HG03460 (cell line): ENCODE measurements around the gene KRTAP5-3.

Source experiments
- ATAC-seq: cut with Tn5 transposase; IDR thresholded peaks from one replicate; pipeline ENCODE4 v1.9.1; 2021; ENCODE audit not compliant: unreplicated experiment

The KRTAP5-3 gene

GRCh38 chr11:1566381-1567051 is 41.7 kb downstream of the KRTAP5-3 start:
- no peak for ATAC-seq

DNA sequence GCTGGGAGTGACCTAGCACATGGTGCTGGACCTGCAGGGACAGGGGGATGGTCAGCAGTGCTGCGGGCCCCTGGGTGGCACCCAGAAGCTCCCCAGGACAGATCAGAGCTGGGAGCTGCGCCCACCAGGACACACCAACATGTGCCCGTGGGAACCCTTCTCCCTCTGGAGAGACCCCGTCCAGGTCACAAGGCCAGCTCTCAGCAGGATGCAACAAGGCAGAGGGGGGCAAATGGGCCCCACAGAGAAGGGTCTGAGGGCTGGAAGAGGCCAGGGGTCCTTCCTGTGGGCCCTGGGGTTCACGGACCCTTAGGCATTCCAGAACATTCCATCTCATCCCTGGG is 42.4 kb downstream of the KRTAP5-3 start:
- ATAC-seq, result no peak

DNA sequence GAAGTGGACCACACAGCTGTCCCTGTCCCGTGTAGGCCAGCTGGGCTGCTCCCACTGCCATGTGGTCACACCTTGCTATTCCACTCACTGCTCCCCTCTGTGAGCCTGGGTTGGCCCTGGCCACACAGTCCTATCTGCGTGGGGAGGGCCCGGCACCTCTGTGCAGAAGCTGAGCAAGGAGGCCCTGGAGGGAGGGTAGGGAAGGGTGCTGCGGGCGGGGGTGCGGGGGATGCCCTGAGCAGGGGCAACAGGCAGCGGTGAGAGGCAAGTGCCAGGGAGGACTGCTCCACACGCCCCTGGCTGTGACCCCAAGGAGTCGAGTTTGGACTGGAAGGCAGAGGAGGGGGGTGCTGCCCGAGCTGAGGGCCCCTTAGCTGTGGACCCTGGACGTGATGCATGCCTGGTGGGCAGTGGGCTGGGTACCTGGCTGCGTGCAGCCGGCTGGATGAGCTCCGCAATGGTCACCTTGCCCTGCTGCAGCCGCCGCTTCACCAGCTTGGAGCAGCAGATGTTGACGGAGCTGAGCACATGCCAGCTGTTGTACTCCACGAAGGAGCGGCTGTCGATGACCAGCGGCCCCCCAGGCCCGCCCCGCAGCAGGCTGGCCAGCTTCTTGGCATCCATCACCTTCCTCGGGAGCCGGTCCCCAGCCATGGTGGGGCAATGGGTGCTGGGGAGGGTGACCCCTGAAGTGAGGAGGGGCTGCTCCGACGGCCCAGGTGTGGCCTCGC is 42.9 kb downstream of the KRTAP5-3 start:
- no peak for ATAC-seq

DNA sequence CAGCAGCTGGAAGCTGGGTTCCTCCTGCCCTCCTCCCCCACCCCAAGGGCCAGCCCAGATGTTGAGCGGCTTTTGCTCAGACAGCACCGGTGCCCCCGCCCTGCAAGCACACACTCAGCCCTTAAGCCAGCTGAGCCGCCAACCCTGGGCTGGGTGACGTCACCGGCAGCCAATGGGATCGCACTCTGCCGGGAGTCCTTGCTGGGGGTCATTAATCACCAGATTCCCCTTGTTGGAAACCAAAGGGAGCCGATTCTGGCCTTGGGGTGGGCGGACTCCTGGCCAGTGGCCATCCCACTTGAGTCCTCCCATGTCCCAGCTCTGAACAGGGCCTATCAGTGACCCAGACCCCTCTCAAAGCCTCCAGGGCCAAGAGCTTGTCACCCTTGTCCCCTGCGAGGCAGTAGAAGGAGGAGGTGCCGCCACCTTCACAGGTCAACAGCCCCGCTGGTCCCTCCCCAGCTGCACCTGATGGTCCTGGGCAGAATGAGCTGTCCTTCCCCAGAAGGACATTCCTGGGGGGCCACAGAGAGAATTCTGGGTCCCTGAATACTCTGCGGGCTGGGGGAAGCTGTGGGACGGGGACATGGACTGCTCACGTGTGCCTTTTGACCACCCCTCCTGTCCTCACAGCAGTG is 43.6 kb downstream of the KRTAP5-3 start:
- ATAC-seq, result no peak

GRCh38 chr11:1563697-1564534 is 44.3 kb downstream of the KRTAP5-3 start:
- no peak for ATAC-seq

DNA sequence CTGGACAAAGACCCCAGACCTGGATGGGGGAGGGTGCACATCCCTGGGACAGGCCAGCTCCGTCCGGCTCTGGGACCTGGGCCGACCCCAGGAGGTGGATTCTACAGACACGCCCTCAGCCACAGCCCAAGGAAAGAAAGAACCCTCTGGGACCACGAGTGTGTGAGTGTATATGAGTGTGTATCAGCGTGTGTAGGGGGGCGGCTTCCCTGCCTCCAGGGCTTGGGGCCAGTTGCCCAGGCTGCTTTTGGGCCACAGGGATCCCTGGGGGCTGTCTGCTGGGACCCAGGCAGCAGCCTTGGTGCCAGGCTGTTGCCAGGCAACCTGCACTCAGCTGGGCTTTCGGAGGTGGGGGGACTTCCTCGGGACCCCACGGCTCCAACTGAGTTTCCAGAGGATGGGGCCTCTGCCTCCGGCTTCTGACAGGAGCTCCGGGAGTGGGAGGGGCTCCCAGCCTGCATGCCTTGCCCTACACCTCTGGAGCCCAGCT is 45.1 kb downstream of the KRTAP5-3 start:
- no peak for ATAC-seq

DNA sequence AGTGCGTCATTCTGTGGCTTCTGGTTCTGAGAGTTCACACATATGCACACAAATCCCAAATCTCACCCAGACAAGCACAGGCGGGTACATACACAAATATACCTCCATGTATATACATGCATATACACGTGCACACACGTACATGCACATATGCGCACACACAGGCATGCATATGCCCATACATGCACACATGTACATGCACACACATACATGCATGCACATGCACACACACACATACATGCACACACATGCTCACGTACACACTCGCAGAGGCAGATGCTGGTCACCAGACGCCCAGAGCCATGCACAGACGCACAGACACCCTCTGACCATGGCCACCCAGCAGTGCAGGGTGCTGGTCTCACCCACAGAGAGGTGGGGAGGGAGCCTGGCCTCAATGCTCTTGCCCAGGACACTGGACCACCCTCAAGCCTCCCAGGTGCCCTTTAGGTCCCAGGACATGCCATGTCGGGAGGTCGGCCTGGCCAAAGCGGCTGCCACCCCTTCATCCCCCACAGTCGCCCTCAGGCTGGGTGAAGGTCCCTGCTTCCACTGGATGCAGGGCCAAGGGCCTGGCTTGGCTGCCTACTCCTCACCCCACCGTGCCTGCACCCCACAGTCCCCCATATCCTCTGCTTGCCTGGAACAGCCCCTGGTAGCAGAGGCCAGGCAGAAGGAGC is 45.7 kb downstream of the KRTAP5-3 start:
- ATAC-seq, result no peak

GRCh38 chr11:1561955-1562354 is 46.3 kb downstream of the KRTAP5-3 start:
- no peak for ATAC-seq

DNA sequence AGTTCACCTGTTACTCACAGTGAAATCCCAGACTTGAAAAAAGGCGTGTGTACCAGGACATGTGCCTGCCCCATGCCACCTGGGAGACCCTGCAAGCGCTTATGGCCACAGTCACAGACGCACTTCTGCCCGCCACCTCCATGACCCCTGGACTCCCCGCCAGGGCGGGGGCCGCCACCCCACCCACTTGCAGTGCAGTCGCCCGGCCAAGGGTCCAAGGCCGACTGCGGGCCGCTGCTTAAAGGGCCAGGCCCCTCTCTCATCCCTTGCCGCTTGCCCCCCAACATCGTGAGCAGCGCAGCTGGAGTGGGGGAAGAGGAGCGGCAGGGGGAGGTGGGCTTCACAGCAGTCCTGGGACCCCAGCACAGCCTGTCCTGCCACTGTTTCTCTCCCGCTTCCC is 47.0 kb downstream of the KRTAP5-3 start:
- ATAC-seq, result no peak

DNA sequence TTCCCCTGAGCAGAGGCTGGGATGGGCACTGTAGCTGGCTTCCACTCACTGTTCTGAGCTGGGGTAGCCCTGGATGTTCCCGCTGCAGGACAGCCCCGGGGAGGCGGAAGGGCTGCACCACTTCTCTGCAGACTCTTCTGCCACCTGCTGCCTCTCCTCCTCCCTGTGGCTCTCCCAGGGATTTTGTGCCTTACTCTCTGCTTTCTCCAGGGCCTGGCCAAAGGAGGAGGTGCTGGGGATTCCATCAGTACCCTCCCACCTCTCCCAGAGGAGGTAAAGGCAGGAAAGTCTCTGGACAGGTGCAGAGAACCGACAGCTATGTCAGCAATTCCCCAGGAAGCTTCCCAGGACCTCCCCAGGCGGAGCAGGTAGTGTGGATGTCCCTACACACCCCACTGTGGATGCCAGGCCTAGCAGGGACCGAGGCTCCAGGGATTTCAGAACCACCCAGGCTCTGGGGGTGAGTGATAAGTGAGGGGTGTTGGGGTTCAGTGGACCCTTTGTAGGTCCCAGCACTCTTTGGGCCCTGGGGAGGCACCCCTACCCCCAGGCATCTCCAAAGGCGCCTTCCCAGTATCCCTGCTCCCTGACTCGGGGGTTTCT is 47.5 kb downstream of the KRTAP5-3 start:
- ATAC-seq, result no peak

- no peak for ATAC-seq
These were observed 48.1 kb downstream of the KRTAP5-3 start for GRCh38 chr11:1560002-1560648.

DNA sequence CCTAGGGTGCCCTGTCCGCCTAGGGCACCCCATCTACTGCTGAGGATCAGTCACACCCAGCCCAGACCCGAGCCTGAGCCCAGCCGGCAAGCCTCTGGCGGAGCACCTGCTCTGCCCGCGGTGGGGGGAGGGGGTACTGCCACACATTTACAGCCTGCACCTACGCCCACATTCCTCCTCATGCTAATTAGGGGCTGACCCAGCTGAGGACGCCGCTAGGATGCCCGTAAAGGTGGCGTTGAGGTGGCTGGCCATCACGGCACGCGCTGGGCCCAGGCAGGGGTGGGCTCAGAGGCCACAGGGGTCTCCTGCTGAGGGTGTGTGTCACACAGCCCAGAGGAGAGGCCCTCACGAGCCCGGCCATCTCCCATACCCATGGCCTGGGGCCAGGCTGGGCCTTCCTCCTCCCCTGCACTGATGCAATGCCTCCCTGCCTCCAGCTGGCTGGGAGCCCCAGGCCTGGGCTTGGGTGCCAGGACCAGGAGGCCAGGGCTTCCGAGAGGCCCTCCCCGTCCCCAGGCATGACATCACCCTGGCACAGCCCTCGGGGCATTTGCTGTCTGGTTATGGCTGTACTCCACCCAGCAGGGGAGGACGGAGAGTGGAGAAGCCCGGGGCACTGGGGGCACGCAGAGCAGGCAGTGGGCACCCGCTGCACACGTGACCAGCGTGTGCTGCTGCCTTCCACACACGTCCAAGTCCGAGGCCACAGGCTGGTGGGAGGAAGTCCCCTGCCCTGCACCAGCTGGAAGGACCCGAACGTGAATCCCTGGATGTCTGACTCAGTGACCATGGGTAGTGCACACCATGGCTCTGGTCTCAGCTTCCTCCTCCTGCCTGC is 48.9 kb downstream of the KRTAP5-3 start:
- no peak for ATAC-seq

GRCh38 chr11:1558775-1559110 is 49.5 kb downstream of the KRTAP5-3 start:
- no peak for ATAC-seq

- no peak for ATAC-seq
These were observed 50.1 kb downstream of the KRTAP5-3 start for GRCh38 chr11:1557904-1558774.
